Astrocyte (in vitro differentiated cells and primary cell): Measurements from ENCODE around the gene CDC14B.

ENCODE experiments used
- EZH2 ChIP-seq: IDR thresholded peaks from 2 replicates; pipeline ENCODE4 v1.6.1; 2012; ENCODE audit warnings: mild to moderate bottlenecking, low read length, inconsistent platforms; ENCODE audit not compliant: insufficient read depth
- TF ChIP-seq, protein P1 (sequence below): IDR thresholded peaks from 2 replicates; pipeline ENCODE4 v1.5.1; 2011; ENCODE audit warnings: low read depth, mild to moderate bottlenecking, inconsistent platforms, low read length, moderate library complexity; ENCODE audit not compliant: insufficient read depth

DNA sequence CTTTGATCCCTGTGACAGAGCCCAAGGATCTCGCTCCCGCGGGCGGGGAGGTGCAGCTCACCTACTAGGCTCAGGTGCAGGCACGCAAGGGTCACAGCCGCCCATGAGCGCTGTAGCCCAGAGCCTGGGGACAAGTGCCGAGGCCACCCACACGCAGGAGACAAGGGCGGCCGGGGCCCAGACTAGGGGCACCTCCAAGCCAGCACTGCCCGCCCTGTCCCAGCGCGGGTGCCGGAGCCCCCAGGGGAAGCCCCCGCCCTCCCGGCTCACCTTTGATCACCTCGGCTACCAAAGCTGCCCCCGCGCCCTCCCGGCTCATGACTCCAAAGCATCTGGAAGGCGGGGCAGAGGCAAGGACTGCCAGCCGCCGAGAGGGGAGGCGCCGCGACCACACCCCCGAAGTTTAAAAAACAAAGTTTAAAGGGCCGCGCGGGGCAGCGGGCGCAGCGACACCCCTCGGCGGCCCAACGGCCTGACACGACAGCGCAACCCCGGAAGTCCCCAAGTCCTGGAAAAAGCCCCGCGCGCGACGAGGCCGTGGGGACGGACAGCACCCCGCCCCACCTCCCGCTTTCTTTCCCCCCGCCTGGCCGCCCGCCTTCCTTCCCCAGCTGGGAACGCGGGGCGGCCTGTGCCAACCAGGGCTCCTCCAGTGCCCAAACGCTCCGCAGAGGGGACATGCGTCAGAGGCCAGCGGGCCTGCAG lies 53.0 kb downstream of the CDC14B start:
- TF ChIP-seq, protein P1, sequence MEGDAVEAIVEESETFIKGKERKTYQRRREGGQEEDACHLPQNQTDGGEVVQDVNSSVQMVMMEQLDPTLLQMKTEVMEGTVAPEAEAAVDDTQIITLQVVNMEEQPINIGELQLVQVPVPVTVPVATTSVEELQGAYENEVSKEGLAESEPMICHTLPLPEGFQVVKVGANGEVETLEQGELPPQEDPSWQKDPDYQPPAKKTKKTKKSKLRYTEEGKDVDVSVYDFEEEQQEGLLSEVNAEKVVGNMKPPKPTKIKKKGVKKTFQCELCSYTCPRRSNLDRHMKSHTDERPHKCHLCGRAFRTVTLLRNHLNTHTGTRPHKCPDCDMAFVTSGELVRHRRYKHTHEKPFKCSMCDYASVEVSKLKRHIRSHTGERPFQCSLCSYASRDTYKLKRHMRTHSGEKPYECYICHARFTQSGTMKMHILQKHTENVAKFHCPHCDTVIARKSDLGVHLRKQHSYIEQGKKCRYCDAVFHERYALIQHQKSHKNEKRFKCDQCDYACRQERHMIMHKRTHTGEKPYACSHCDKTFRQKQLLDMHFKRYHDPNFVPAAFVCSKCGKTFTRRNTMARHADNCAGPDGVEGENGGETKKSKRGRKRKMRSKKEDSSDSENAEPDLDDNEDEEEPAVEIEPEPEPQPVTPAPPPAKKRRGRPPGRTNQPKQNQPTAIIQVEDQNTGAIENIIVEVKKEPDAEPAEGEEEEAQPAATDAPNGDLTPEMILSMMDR = no peak
- no peak for TF ChIP-seq EZH2
